Ascending aorta (tissue), 2 donors: ENCODE measurements around the gene THUMPD1. TPM values are rescaled to one million over a fixed set of nuclear protein-coding genes. Genes with fewer than 3 reads are reported as not detected.
A peak's percentile ranks its signal among the peaks of the same experiment; 100 is the strongest.

Experiments used
- DNase-seq, 2 donors: peaks; one replicate each; pipeline ENCODE4 v3.0.0-alpha.2; 2019; ENCODE audit warnings: low spot score in 2 of 2
- H3K27ac ChIP-seq, 2 donors: fragments of 200-600 bp; sonication (generic); one replicate each; pipeline ENCODE4 v1.5.1; 2016 to 2017; ENCODE audit warnings: mild to moderate bottlenecking in 1 of 2
- H3K27me3 ChIP-seq: fragments of 200-600 bp; sonication (generic); one replicate; pipeline ENCODE4 v1.5.1; 2017
- H3K36me3 ChIP-seq, 2 donors: fragments of 200-600 bp; sonication (generic); one replicate each; pipeline ENCODE4 v1.5.1; 2016
- H3K4me1 ChIP-seq, 2 donors: fragments of 200-600 bp; sonication (generic); one replicate each; pipeline ENCODE4 v1.5.1; 2016 to 2017; ENCODE audit warnings: mild to moderate bottlenecking in 1 of 2
- H3K4me3 ChIP-seq, 2 donors: fragments of 200-600 bp; sonication (generic); one replicate each; pipeline ENCODE4 v1.5.1; 2016 to 2017; ENCODE audit warnings: mild to moderate bottlenecking in 1 of 2
- H3K9me3 ChIP-seq, 2 donors: fragments of 200-600 bp; sonication (generic); one replicate each; pipeline ENCODE4 v1.5.1; 2016
- CTCF ChIP-seq, 3 experiments: fragments of 200-600 bp in 2 of 3; fragments of 450-650 bp in 1 of 3; sonication (generic) in 2 of 3; IDR thresholded peaks; one replicate each; pipeline ENCODE4 v1.5.1; 2016 to 2019; ENCODE audit warnings: antibody characterized with exemption in 3 of 3, mild to moderate bottlenecking in 1 of 3, moderate library complexity in 1 of 3
- intact Hi-C: fragments of 100-400 bp; cut with DNase I; formaldehyde crosslinking; loops from one replicate; pipeline ENCODE4 v1.15.1; 2023
- total RNA-seq: library from RNA; depleted of rRNA; stranded (reverse); fragments of >200 nt; gene quantifications from one replicate; pipeline ENCODE4 v1.1.0, GENCODE V29; 2016

THUMPD1 gene
- total RNA-seq, 1 donor from 2014 or later = 12.7 TPM

GRCh38 chr16:20735490-20735889, 6.1 kb downstream of the THUMPD1 start:
- TF ChIP-seq CTCF (IDR thresholded peaks at IDR 0.05) = no peak
- peaks cover 3 to 26% of the 10 kb centered on the region in 2 donors for H3K4me1 ChIP-seq
- no peaks in the 10 kb centered on the region for H3K27me3 ChIP-seq
- no peak overlapping the region for H3K4me3 ChIP-seq
- intact Hi-C loops = no loop called here
- no peaks in the 10 kb centered on the region for H3K9me3 ChIP-seq
- H3K27ac ChIP-seq = no peak overlapping the region
- peaks cover 12 to 37% of the 10 kb centered on the region in 2 donors for H3K36me3 ChIP-seq
- no peak for DNase-seq

- DNase-seq = no peak
- intact Hi-C loops = no loop called here
- no peak for TF ChIP-seq CTCF (IDR thresholded peaks at IDR 0.05)
- H3K9me3 ChIP-seq = no peaks in the 10 kb centered on the region
- H3K4me1 ChIP-seq = peaks cover under 1 to 19% of the 10 kb centered on the region in 2 donors
- H3K36me3 ChIP-seq = peaks cover 12 to 37% of the 10 kb centered on the region in 2 donors
- no peaks in the 10 kb centered on the region for H3K27me3 ChIP-seq
- H3K4me3 ChIP-seq = no peak overlapping the region
- peak overlapping the region; percentile 33 to 49 for H3K27ac ChIP-seq
Observed at GRCh38 chr16:20734782-20735181, 6.8 kb downstream of the THUMPD1 start.

DNA sequence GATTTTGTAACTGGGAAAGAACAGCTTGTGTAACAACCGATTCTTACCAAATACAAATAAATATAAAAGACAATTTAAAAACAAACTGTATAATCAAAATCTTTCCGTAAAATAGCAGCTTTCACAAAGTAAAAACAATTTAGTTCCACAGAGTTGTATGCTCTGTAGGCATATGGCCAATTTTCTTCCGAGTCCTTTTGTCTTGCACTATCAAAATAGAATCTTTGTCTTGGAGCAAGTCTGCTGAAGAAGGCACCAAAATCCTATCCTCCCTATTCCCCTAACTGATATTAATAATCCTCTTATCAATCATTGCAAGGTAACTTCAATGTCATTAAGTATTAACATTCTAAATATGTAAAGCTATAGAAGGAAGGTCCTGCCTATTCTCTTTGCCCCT, 7.6 kb downstream of the THUMPD1 start:
- TF ChIP-seq CTCF (IDR thresholded peaks at IDR 0.05) = no peak
- Histone ChIP-seq H3K4me3 (no peak overlapping the region), H3K9me3 (no peaks in the 10 kb centered on the region), H3K27me3 (no peaks in the 10 kb centered on the region), H3K27ac (peak overlapping the region; percentile 33 to 49), H3K4me1 (peaks cover 0 to 13% of the 10 kb centered on the region in 2 donors), H3K36me3 (peaks cover 12 to 33% of the 10 kb centered on the region in 2 donors)
- no peak for DNase-seq
- intact Hi-C loops = no loop called here

DNA sequence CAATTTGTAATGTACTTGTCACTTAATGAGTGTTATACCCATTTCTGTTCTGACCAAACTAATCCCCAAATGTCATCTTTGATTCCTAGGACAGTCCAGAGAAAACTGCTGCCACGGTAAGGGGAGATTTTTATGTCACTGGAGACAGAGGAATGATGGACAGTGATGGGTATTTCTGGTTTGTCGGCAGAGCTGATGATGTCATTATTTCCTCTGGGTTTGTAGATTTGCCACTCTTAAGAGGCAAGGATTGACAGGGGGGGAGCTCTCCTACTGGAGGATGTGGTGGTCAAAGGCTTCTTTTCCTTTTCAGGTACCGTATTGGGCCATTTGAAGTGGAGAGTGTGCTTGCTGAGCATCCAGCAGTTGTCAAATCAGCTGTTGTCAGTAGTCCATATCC, 12.5 kb downstream of the THUMPD1 start:
- no peaks in the 10 kb centered on the region for H3K36me3 ChIP-seq
- intact Hi-C loops = no loop called here
- H3K27me3 ChIP-seq = no peaks in the 10 kb centered on the region
- no peaks in the 10 kb centered on the region for H3K9me3 ChIP-seq
- H3K4me3 ChIP-seq = no peak overlapping the region
- no peak for DNase-seq
- H3K27ac ChIP-seq = no peak overlapping the region
- peaks cover 0 to 6% of the 10 kb centered on the region in 2 donors for H3K4me1 ChIP-seq
- no peak for TF ChIP-seq CTCF (IDR thresholded peaks at IDR 0.05)

DNA sequence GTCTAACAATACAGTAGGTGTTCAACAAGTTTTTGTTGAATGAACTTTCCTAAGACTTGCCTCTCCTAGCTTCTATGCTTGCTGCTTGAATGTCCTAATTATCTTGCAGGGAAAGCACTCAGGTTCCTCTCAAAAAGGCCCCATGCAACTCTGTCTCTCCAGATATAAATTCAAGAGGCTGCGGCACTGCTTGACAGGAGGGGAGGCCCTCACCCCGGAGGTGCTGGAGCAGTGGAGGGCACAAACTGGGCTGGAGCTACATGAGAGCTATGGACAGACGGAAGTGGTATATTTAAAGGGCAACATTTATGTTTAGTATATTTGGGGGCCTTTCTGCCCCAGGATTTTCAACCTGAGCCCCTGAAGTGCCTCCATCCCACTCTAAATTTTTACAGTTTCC, 14.4 kb downstream of the THUMPD1 start:
- TF ChIP-seq CTCF (IDR thresholded peaks at IDR 0.05) = no peak
- no peak overlapping the region for H3K27ac ChIP-seq
- H3K27me3 ChIP-seq = no peaks in the 10 kb centered on the region
- no peak for DNase-seq
- intact Hi-C loops = no loop called here
- H3K4me3 ChIP-seq = no peak overlapping the region
- no peaks in the 10 kb centered on the region for H3K4me1 ChIP-seq
- H3K36me3 ChIP-seq = no peaks in the 10 kb centered on the region
- H3K9me3 ChIP-seq = no peaks in the 10 kb centered on the region

DNA sequence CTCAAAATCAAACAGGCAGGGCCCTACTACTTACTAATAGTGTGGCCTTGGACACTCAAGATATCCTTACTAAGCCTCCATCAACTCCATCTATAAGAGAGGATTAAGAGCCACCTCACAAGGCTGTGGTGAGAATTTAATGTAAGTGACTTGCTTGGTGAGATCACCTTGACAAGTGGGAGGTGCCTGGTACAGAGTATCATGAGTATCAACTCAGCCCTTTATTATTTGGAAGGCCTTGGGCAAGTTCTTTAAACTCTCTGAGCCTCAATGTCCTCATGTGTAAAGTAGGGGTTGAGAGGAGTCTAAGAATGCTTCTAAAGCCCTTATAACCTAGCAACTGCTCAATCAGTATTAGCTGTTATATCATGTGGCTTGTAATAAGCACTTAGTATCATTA, 15.0 kb downstream of the THUMPD1 start:
- Histone ChIP-seq H3K4me1 (no peaks in the 10 kb centered on the region), H3K9me3 (no peaks in the 10 kb centered on the region), H3K36me3 (no peaks in the 10 kb centered on the region), H3K4me3 (no peak overlapping the region), H3K27ac (no peak overlapping the region), H3K27me3 (no peaks in the 10 kb centered on the region)
- no peak for DNase-seq
- TF ChIP-seq CTCF (IDR thresholded peaks at IDR 0.05) = no peak
- intact Hi-C loops = no loop called here
